ENCODE results near the gene FAF2.

DNA sequence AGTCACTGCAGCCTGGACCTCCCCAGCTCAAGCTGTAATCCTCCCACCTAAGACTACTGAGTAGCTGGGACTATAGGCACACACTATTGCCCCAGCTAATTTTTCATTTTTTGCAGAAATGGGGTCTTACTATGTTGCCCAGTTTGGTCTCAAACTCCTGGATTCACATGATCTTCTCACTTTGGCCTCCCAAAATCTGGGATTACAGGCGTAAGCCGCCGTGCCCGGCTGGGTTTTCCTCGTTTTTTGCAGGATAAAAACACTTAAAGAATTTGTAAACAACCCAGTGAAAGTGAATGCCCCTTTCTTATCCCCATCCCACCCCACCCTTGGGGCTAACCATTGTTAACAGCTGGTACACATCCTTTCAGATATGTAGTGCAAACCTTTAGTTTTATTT, 39.6 kb upstream of the FAF2 start:
- TF ChIP-seq, protein P1, sequence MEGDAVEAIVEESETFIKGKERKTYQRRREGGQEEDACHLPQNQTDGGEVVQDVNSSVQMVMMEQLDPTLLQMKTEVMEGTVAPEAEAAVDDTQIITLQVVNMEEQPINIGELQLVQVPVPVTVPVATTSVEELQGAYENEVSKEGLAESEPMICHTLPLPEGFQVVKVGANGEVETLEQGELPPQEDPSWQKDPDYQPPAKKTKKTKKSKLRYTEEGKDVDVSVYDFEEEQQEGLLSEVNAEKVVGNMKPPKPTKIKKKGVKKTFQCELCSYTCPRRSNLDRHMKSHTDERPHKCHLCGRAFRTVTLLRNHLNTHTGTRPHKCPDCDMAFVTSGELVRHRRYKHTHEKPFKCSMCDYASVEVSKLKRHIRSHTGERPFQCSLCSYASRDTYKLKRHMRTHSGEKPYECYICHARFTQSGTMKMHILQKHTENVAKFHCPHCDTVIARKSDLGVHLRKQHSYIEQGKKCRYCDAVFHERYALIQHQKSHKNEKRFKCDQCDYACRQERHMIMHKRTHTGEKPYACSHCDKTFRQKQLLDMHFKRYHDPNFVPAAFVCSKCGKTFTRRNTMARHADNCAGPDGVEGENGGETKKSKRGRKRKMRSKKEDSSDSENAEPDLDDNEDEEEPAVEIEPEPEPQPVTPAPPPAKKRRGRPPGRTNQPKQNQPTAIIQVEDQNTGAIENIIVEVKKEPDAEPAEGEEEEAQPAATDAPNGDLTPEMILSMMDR (IDR thresholded peaks at IDR 0.05; ENCODE audit: insufficient read depth, low read length), result no peak
- TF ChIP-seq GABPA (IDR thresholded peaks at IDR 0.05; ENCODE audit: low read depth) (no peak), POLR2AphosphoS5 (IDR thresholded peaks at IDR 0.05; ENCODE audit: low read depth) (no peak)

Measured in HL-60 (cell line).